Duodenal mucosa (tissue), 2 donors: ENCODE measurements around the gene ESRRB.

Experiments used
- H3K27ac ChIP-seq: one replicate; pipeline ENCODE4 v1.7.0; 2013; ENCODE audit warnings: low read depth, low read length
- H3K27me3 ChIP-seq, 2 donors: one replicate each; pipeline ENCODE4 v1.7.0; 2013; ENCODE audit warnings: low read length in 2 of 2, control low read depth in 1 of 2; ENCODE audit not compliant: insufficient read depth in 2 of 2, control insufficient read depth in 1 of 2
- H3K36me3 ChIP-seq, 2 donors: one replicate each; pipeline ENCODE4 v1.7.0; 2013; ENCODE audit warnings: low read length in 2 of 2, control low read depth in 1 of 2; ENCODE audit not compliant: insufficient read depth in 2 of 2, control insufficient read depth in 1 of 2
- H3K4me1 ChIP-seq, 2 donors: one replicate each; pipeline ENCODE4 v1.7.0; 2013; ENCODE audit warnings: low read length in 2 of 2, control low read depth in 1 of 2; ENCODE audit not compliant: insufficient read depth in 2 of 2, control insufficient read depth in 1 of 2
- H3K4me3 ChIP-seq, 2 donors: one replicate each; pipeline ENCODE4 v1.7.0; 2013; ENCODE audit warnings: low read length in 2 of 2, low read depth in 1 of 2
- H3K9ac ChIP-seq, 2 donors: one replicate each; pipeline ENCODE4 v1.7.0; 2013; ENCODE audit warnings: low read length in 2 of 2, low read depth in 1 of 2
- H3K9me3 ChIP-seq, 2 donors: one replicate each; pipeline ENCODE4 v1.7.0; 2013; ENCODE audit warnings: low read length in 2 of 2, control low read depth in 1 of 2; ENCODE audit not compliant: control insufficient read depth in 1 of 2

The ESRRB gene

GRCh38 chr14:76381817-76382494, 6.0 kb downstream of the ESRRB start:
- H3K9ac ChIP-seq = no peak overlapping the region
- H3K36me3 ChIP-seq = no peaks in the 10 kb centered on the region
- H3K27ac ChIP-seq = no peak overlapping the region
- H3K9me3 ChIP-seq = no peaks in the 10 kb centered on the region
- H3K4me3 ChIP-seq = no peak overlapping the region
- peaks cover 48 to 73% of the 10 kb centered on the region in 2 donors for H3K27me3 ChIP-seq
- H3K4me1 ChIP-seq = peaks cover 0 to 5% of the 10 kb centered on the region in 2 donors

DNA sequence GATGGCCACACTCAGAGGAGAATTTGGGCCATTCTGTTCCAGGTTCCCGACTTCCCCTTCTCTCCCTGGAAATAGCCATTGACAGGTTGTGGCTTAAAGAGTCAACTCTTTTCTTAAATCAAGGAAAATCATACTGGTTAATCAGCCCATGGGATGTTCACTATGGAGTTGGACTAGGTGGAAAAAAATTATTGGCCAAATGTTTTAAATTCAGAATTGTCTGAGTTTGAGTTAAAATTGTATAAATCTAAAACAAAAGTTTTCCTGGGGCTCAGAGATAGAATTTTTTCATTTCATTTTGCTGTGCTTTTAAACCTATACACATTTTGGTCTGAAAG, 6.5 kb downstream of the ESRRB start:
- Histone ChIP-seq H3K27me3 (peaks cover 43 to 69% of the 10 kb centered on the region in 2 donors), H3K36me3 (no peaks in the 10 kb centered on the region), H3K4me3 (no peak overlapping the region), H3K9me3 (no peaks in the 10 kb centered on the region), H3K9ac (no peak overlapping the region), H3K4me1 (no peaks in the 10 kb centered on the region), H3K27ac (no peak overlapping the region)

DNA sequence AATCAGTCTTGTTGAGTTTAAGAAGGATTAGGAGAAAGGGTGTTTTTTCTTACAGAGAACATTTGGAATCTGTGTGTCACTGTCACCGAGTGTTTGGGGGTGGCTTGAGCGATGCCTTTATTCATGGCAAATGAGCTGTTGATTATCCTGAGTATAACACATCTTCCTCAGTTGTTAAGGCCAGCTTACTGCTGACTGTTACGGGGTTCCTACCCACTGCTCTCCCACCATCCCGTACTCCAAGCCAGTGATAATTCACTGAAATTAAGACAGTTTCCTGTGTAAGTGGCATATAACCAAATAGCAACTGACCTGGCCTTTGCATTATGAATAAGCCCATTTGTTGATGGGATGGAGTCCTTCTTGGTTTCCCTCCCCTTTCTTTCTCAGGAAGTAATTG, 9.5 kb downstream of the ESRRB start:
- Histone ChIP-seq H3K4me3 (no peak overlapping the region), H3K27me3 (peaks cover 24 to 42% of the 10 kb centered on the region in 2 donors), H3K36me3 (no peaks in the 10 kb centered on the region), H3K9me3 (no peaks in the 10 kb centered on the region), H3K4me1 (no peaks in the 10 kb centered on the region), H3K9ac (no peak overlapping the region), H3K27ac (no peak overlapping the region)

GRCh38 chr14:76386944-76387782, 11.2 kb downstream of the ESRRB start:
- Histone ChIP-seq H3K4me1 (no peaks in the 10 kb centered on the region), H3K4me3 (no peak overlapping the region), H3K27ac (no peak overlapping the region), H3K9ac (no peak overlapping the region), H3K9me3 (no peaks in the 10 kb centered on the region), H3K36me3 (no peaks in the 10 kb centered on the region), H3K27me3 (peaks cover 16 to 26% of the 10 kb centered on the region in 2 donors)

GRCh38 chr14:76389841-76390240, 13.9 kb downstream of the ESRRB start:
- Histone ChIP-seq H3K27ac (no peak overlapping the region), H3K36me3 (no peaks in the 10 kb centered on the region), H3K4me1 (no peaks in the 10 kb centered on the region), H3K4me3 (no peak overlapping the region), H3K9ac (no peak overlapping the region), H3K27me3 (peaks cover 5 to 11% of the 10 kb centered on the region in 2 donors), H3K9me3 (no peaks in the 10 kb centered on the region)

DNA sequence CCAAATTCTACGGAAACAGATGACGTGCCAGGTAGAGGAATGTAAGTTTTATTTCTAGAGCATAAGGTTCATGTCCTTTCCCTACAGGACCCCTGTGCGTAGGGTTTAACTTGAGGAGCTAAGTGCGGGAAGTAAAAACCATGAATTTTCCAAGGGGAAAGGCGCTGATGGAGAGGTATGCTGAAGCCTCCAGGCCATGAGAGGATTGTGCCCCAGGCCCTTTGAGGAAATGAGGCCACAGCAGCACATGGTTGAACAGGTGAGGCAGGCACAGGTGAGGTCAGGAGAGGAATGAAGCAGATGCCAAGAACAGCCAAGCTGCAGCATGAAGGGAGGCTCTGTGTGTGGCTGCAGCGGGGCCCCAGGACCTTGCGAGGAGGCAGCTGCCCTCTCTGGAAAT, 14.7 kb downstream of the ESRRB start:
- no peak overlapping the region for H3K9ac ChIP-seq
- no peaks in the 10 kb centered on the region for H3K4me1 ChIP-seq
- peaks cover 4% of the 10 kb centered on the region in 2 donors for H3K27me3 ChIP-seq
- no peak overlapping the region for H3K27ac ChIP-seq
- H3K36me3 ChIP-seq = no peaks in the 10 kb centered on the region
- no peaks in the 10 kb centered on the region for H3K9me3 ChIP-seq
- no peak overlapping the region for H3K4me3 ChIP-seq

GRCh38 chr14:76391981-76392690, 16.2 kb downstream of the ESRRB start:
- Histone ChIP-seq H3K27me3 (peaks cover 0 to 7% of the 10 kb centered on the region in 2 donors), H3K36me3 (no peaks in the 10 kb centered on the region), H3K9me3 (no peaks in the 10 kb centered on the region), H3K4me3 (no peak overlapping the region), H3K27ac (no peak overlapping the region), H3K4me1 (no peaks in the 10 kb centered on the region), H3K9ac (no peak overlapping the region)

GRCh38 chr14:76394569-76394968, 18.6 kb downstream of the ESRRB start:
- Histone ChIP-seq H3K27me3 (peaks cover 1 to 9% of the 10 kb centered on the region in 2 donors), H3K9me3 (no peaks in the 10 kb centered on the region), H3K36me3 (no peaks in the 10 kb centered on the region), H3K9ac (no peak overlapping the region), H3K4me3 (no peak overlapping the region), H3K27ac (no peak overlapping the region), H3K4me1 (no peaks in the 10 kb centered on the region)

GRCh38 chr14:76395161-76395560, 19.2 kb downstream of the ESRRB start:
- H3K4me1 ChIP-seq = no peaks in the 10 kb centered on the region
- H3K4me3 ChIP-seq = no peak overlapping the region
- no peak overlapping the region for H3K9ac ChIP-seq
- no peaks in the 10 kb centered on the region for H3K36me3 ChIP-seq
- H3K9me3 ChIP-seq = no peaks in the 10 kb centered on the region
- no peak overlapping the region for H3K27ac ChIP-seq
- peaks cover 4 to 9% of the 10 kb centered on the region in 2 donors for H3K27me3 ChIP-seq

GRCh38 chr14:76396714-76397187, 20.8 kb downstream of the ESRRB start:
- H3K36me3 ChIP-seq = no peaks in the 10 kb centered on the region
- no peak overlapping the region for H3K4me3 ChIP-seq
- H3K4me1 ChIP-seq = no peaks in the 10 kb centered on the region
- H3K9ac ChIP-seq = no peak overlapping the region
- peaks cover 4 to 9% of the 10 kb centered on the region in 2 donors for H3K27me3 ChIP-seq
- no peak overlapping the region for H3K27ac ChIP-seq
- no peaks in the 10 kb centered on the region for H3K9me3 ChIP-seq
